HCT116 (cell line): ENCODE measurements around the gene BCL6. TPM values are rescaled to one million over a fixed set of nuclear protein-coding genes. Genes with fewer than 3 reads are reported as not detected.

Experiments
- ATAC-seq: fragments of 200-7000 bp; cut with Tn5 transposase; 2 replicates; pipeline ENCODE4 v1.9.1; 2020; ENCODE audit warnings: mild to moderate bottlenecking, moderate library complexity
- BruUV-seq: library from RNA; stranded (reverse); fragments of 400-500 nt; replicated peaks from 2 replicates; lab custom pipeline; 2021; lab: Mats Ljungman, UMichigan
- CTCF ChIA-PET: fragments of 300-600 bp; sonication (Branson Sonifier 250); formaldehyde crosslinking; loops from one replicate; lab custom pipeline; 2021; ENCODE audit warnings: antibody characterized with exemption; lab: Charles Lee
- POLR2A ChIA-PET: fragments of 300-600, 350-600 bp; sonication (Branson Sonifier 250); formaldehyde crosslinking; loops from one replicate; lab custom pipeline; 2021; ENCODE audit warnings: antibody characterized with exemption; lab: Charles Lee
- RAD21 ChIA-PET, 2 experiments: fragments of 300-600 bp; sonication (Branson Sonifier 250); formaldehyde crosslinking; loops; one replicate each; lab custom pipeline; 2023; ENCODE audit warnings: low total read pairs in 2 of 2; ENCODE audit not compliant: uncharacterized antibody in 2 of 2, unreplicated experiment in 2 of 2, low non-redundant PET in 1 of 2; lab: Charles Lee
- DNase-seq: peaks from one replicate; pipeline ENCODE4 v3.0.0-alpha.2; 2010; ENCODE audit warnings: low read depth, low spot score
- H2AFZ ChIP-seq: fragments of 200-600 bp; shearing (Covaris generic), sonication (generic); 2 replicates; pipeline ENCODE4 v1.6.1; 2017; ENCODE audit warnings: low read depth, mixed run types, mixed read lengths, antibody characterized with exemption, low read length; ENCODE audit not compliant: poor library complexity, severe bottlenecking
- H3K27ac ChIP-seq: 2 replicates; pipeline ENCODE4 v1.5.1; 2012; ENCODE audit warnings: low read depth, low read length
- H3K27me3 ChIP-seq: fragments of 200-600 bp; sonication (generic); 2 replicates; pipeline ENCODE4 v1.6.1; 2016; ENCODE audit warnings: mixed run types, low read length, mixed read lengths; ENCODE audit not compliant: insufficient read depth
- H3K36me3 ChIP-seq, 2 experiments: fragments of 200-500 bp in 1 of 2; fragments of 200-600 bp in 1 of 2; sonication (Bioruptor generic) in 1 of 2; sonication (generic) in 1 of 2; 2 replicates each; pipeline versions ENCODE4 v1.5.1 to v1.6.1; 2014 to 2016; ENCODE audit warnings: low read length in 2 of 2, inconsistent platforms in 1 of 2, mixed read lengths in 1 of 2, mixed run types in 1 of 2; ENCODE audit not compliant: insufficient read depth in 2 of 2, control insufficient read depth in 1 of 2
- H3K4me1 ChIP-seq, 2 experiments: fragments of 200-600 bp in 1 of 2; sonication (generic) in 1 of 2; 2 replicates each; pipeline versions ENCODE4 v1.5.1 to v1.6.1; 2012 to 2017; ENCODE audit warnings: low read length in 2 of 2, inconsistent platforms in 1 of 2, mild to moderate bottlenecking in 1 of 2, mixed read lengths in 1 of 2, mixed run types in 1 of 2, moderate library complexity in 1 of 2; ENCODE audit not compliant: insufficient read depth in 2 of 2, control insufficient read depth in 1 of 2
- H3K4me2 ChIP-seq: fragments of 200-600 bp; sonication (generic); 2 replicates; pipeline ENCODE4 v1.6.1; 2017; ENCODE audit warnings: mixed run types, low read length, mixed read lengths
- H3K4me3 ChIP-seq, 2 experiments: fragments of 200-600 bp in 1 of 2; sonication (generic) in 1 of 2; replicated peaks in 1 of 2; 2 replicates each; pipeline ENCODE4 v1.5.1; 2011 to 2016; ENCODE audit warnings: low read length in 2 of 2, control low read depth in 1 of 2, low read depth in 1 of 2, mild to moderate bottlenecking in 1 of 2, mixed read lengths in 1 of 2, mixed run types in 1 of 2
- H3K79me2 ChIP-seq: fragments of 200-600 bp; sonication (generic); 2 replicates; pipeline ENCODE4 v1.6.1; 2017; ENCODE audit warnings: mild to moderate bottlenecking, mixed run types, low read length, moderate library complexity, mixed read lengths; ENCODE audit not compliant: insufficient read depth
- H3K9ac ChIP-seq: fragments of 200-600 bp; sonication (generic); 2 replicates; pipeline ENCODE4 v1.6.1; 2016; ENCODE audit warnings: low read length, mixed read lengths
- H3K9me2 ChIP-seq: fragments of 200-600 bp; sonication (generic), shearing (Covaris generic); 2 replicates; pipeline ENCODE4 v1.6.1; 2017; ENCODE audit warnings: mixed run types, mild to moderate bottlenecking, moderate library complexity; ENCODE audit not compliant: insufficient read depth
- H3K9me3 ChIP-seq, 2 experiments: fragments of 200-500 bp in 1 of 2; fragments of 200-600 bp in 1 of 2; sonication (Bioruptor generic) in 1 of 2; sonication (generic) in 1 of 2; 2 replicates each; pipeline ENCODE4 v1.6.1; 2014 to 2017; ENCODE audit warnings: low read length in 2 of 2, mixed read lengths in 2 of 2, inconsistent platforms in 1 of 2, low read depth in 1 of 2, mild to moderate bottlenecking in 1 of 2, mixed run types in 1 of 2, moderate library complexity in 1 of 2; ENCODE audit not compliant: control insufficient read depth in 1 of 2, insufficient read depth in 1 of 2
- H4K20me1 ChIP-seq: fragments of 200-600 bp; sonication (generic), shearing (Covaris generic); 2 replicates; pipeline ENCODE4 v1.6.1; 2017; ENCODE audit warnings: mixed run types, mild to moderate bottlenecking, moderate library complexity; ENCODE audit not compliant: insufficient read depth
- CBX3 ChIP-seq: IDR thresholded peaks from 2 replicates; pipeline ENCODE4 v1.6.1; 2012; ENCODE audit warnings: low read depth
- CEBPB ChIP-seq: IDR thresholded peaks from 2 replicates; pipeline ENCODE4 v1.6.1; 2012; ENCODE audit warnings: low read depth
- ELF1 ChIP-seq: IDR thresholded peaks from 2 replicates; pipeline ENCODE4 v1.6.1; 2012; ENCODE audit warnings: low read depth, borderline replicate concordance
- EZH2phosphoT487 ChIP-seq: fragments of 200-600 bp; IDR thresholded peaks from 2 replicates; pipeline ENCODE4 v1.6.1; 2018; ENCODE audit warnings: antibody characterized with exemption, borderline replicate concordance
- FOSL1 ChIP-seq: IDR thresholded peaks from 2 replicates; pipeline ENCODE4 v1.6.1; 2012; ENCODE audit warnings: low read depth
- JUND ChIP-seq: IDR thresholded peaks from 2 replicates; pipeline ENCODE4 v1.6.1; 2012
- POLR2A ChIP-seq: IDR thresholded peaks from 2 replicates; pipeline ENCODE4 v1.7.0; 2011; ENCODE audit warnings: borderline replicate concordance; ENCODE audit not compliant: insufficient read depth, insufficient read length; ENCODE audit errors: extremely low read depth
- POLR2AphosphoS5 ChIP-seq: IDR thresholded peaks from 2 replicates; pipeline ENCODE4 v1.6.1; 2011; ENCODE audit warnings: mild to moderate bottlenecking, low read depth, low read length, moderate library complexity
- RAD21 ChIP-seq: IDR thresholded peaks from 2 replicates; pipeline ENCODE4 v1.6.1; 2012; ENCODE audit warnings: low read depth, mild to moderate bottlenecking
- SIN3A ChIP-seq: IDR thresholded peaks from 2 replicates; pipeline ENCODE4 v1.6.1; 2012; ENCODE audit warnings: low read depth
- TCF7L2 ChIP-seq: IDR thresholded peaks from 2 replicates; pipeline ENCODE4 v1.7.0; 2011; ENCODE audit warnings: borderline replicate concordance, inconsistent platforms; ENCODE audit not compliant: insufficient read depth, insufficient read length; ENCODE audit errors: extremely low read depth
- YY1 ChIP-seq: IDR thresholded peaks from 2 replicates; pipeline ENCODE4 v1.6.1; 2011; ENCODE audit warnings: low read length, low read depth, moderate library complexity, mild to moderate bottlenecking; ENCODE audit not compliant: insufficient replicate concordance; ENCODE audit errors: extremely low read depth
- ZFX ChIP-seq: fragments of 450-650 bp; IDR thresholded peaks from 2 replicates; pipeline ENCODE4 v1.6.1; 2017
- ZNF274 ChIP-seq: fragments of 200-500 bp; sonication (Bioruptor generic); IDR thresholded peaks from 2 replicates; pipeline ENCODE4 v1.6.1; 2014; ENCODE audit warnings: mild to moderate bottlenecking, low read depth, low read length, inconsistent platforms
- intact Hi-C: fragments of 100-400 bp; cut with micrococcal nuclease; formaldehyde crosslinking; loops from 2 replicates; pipeline ENCODE4 v1.10.0; 2022
- total RNA-seq: library from RNA; stranded (reverse); gene quantifications from one replicate; pipeline ENCODE4 v1.2.1, GENCODE V29; 2021; ENCODE audit not compliant: unreplicated experiment
- TF ChIP-seq, protein P1 (sequence below), 3 experiments: fragments of 200-600 bp in 1 of 3; sonication (generic) in 1 of 3; IDR thresholded peaks in 2 of 3; conservative IDR thresholded peaks in 1 of 3; 2 replicates each; pipeline ENCODE4 v1.5.1; 2012 to 2017; ENCODE audit warnings: low read depth in 2 of 3, low read length in 2 of 3, antibody characterized with exemption in 1 of 3, borderline replicate concordance in 1 of 3, control low read depth in 1 of 3, mild to moderate bottlenecking in 1 of 3, mixed read lengths in 1 of 3, mixed run types in 1 of 3, moderate library complexity in 1 of 3; ENCODE audit not compliant: insufficient read depth in 1 of 3
- TF ChIP-seq, protein P2 (sequence below): IDR thresholded peaks from 2 replicates; pipeline ENCODE4 v1.6.1; 2011; ENCODE audit warnings: mild to moderate bottlenecking, low read length, moderate library complexity; ENCODE audit not compliant: insufficient replicate concordance; ENCODE audit errors: extremely low read depth
- TF ChIP-seq, protein P3 (sequence below): IDR thresholded peaks from 2 replicates; pipeline ENCODE4 v1.6.1; 2012
- TF ChIP-seq, protein P4 (sequence below): IDR thresholded peaks from 2 replicates; pipeline ENCODE4 v1.6.1; 2012; ENCODE audit warnings: low read depth

BCL6 gene
- total RNA-seq, 1 experiment from 2014 or later, result 17.5 TPM

DNA sequence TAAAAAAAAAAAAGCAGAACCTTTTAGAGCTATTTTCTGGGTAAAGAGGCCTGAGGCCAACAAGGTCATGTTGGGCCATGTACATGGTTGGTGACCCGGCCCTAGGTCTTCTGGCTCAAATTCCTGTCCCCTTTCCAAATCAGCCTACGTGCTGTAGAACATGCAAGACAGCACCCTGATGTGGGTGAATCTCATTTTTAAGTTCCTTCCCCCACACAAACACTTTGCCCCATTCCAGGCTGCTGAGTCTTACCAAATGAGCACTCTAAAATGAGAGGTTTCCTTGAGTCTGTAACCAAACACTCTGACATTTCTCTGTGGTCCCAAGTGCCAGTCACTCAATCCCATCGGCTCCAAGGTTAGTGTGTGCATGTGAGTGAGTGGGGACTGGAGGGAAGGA, 9.4 kb downstream of the BCL6 start:
- peaks cover 17 to 42% of the 10 kb centered on the region in 2 experiments for H3K4me1 ChIP-seq
- H3K27me3 ChIP-seq, result no peaks in the 10 kb centered on the region
- no TSS peak for BruUV-seq
- H3K27ac ChIP-seq, result no peak overlapping the region
- no peaks in the 10 kb centered on the region for H3K9me2 ChIP-seq
- H3K36me3 ChIP-seq, result peaks cover 0 to 8% of the 10 kb centered on the region in 2 experiments; a peak in 2 of 4 replicates
- no peak overlapping the region for H3K9ac ChIP-seq
- POLR2A ChIA-PET, result no interaction called here
- CTCF ChIA-PET, result interaction anchor here (1.5 kb wide), 1 partner anchor 1219 kb away, joined by 5 read pairs; no protein-coding TSS in a partner anchor
- no peak overlapping the region for H2AFZ ChIP-seq
- no peak overlapping the region for H3K4me3 ChIP-seq
- H3K4me2 ChIP-seq, result no peak overlapping the region; the same call in 1 of the 2 replicates
- H4K20me1 ChIP-seq, result no peaks in the 10 kb centered on the region
- RAD21 ChIA-PET, result no interaction called here
- ATAC-seq (no peak), DNase-seq (no peak)
- no peak for TF ChIP-seq TCF7L2
- no peak for TF ChIP-seq ELF1
- TF ChIP-seq, protein P1, sequence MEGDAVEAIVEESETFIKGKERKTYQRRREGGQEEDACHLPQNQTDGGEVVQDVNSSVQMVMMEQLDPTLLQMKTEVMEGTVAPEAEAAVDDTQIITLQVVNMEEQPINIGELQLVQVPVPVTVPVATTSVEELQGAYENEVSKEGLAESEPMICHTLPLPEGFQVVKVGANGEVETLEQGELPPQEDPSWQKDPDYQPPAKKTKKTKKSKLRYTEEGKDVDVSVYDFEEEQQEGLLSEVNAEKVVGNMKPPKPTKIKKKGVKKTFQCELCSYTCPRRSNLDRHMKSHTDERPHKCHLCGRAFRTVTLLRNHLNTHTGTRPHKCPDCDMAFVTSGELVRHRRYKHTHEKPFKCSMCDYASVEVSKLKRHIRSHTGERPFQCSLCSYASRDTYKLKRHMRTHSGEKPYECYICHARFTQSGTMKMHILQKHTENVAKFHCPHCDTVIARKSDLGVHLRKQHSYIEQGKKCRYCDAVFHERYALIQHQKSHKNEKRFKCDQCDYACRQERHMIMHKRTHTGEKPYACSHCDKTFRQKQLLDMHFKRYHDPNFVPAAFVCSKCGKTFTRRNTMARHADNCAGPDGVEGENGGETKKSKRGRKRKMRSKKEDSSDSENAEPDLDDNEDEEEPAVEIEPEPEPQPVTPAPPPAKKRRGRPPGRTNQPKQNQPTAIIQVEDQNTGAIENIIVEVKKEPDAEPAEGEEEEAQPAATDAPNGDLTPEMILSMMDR (IDR thresholded peaks at IDR 0.05 in 2 of 3, conservative IDR thresholded peaks at IDR 0.05 in 1 of 3; ENCODE audit: borderline replicate concordance in 1 of 3, insufficient read depth in 1 of 3, low read depth in 2 of 3, low read length in 2 of 3), result no peak
- TF ChIP-seq, protein P2, sequence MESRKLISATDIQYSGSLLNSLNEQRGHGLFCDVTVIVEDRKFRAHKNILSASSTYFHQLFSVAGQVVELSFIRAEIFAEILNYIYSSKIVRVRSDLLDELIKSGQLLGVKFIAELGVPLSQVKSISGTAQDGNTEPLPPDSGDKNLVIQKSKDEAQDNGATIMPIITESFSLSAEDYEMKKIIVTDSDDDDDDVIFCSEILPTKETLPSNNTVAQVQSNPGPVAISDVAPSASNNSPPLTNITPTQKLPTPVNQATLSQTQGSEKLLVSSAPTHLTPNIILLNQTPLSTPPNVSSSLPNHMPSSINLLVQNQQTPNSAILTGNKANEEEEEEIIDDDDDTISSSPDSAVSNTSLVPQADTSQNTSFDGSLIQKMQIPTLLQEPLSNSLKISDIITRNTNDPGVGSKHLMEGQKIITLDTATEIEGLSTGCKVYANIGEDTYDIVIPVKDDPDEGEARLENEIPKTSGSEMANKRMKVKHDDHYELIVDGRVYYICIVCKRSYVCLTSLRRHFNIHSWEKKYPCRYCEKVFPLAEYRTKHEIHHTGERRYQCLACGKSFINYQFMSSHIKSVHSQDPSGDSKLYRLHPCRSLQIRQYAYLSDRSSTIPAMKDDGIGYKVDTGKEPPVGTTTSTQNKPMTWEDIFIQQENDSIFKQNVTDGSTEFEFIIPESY, result no peak
- TF ChIP-seq ZFX, result no peak
- no peak for TF ChIP-seq JUND
- no peak for TF ChIP-seq EZH2phosphoT487
- TF ChIP-seq CBX3, result no peak
- TF ChIP-seq, protein P3, sequence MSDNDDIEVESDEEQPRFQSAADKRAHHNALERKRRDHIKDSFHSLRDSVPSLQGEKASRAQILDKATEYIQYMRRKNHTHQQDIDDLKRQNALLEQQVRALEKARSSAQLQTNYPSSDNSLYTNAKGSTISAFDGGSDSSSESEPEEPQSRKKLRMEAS, result no peak
- no peak for TF ChIP-seq SIN3A
- no peak for TF ChIP-seq YY1
- TF ChIP-seq, protein P4, sequence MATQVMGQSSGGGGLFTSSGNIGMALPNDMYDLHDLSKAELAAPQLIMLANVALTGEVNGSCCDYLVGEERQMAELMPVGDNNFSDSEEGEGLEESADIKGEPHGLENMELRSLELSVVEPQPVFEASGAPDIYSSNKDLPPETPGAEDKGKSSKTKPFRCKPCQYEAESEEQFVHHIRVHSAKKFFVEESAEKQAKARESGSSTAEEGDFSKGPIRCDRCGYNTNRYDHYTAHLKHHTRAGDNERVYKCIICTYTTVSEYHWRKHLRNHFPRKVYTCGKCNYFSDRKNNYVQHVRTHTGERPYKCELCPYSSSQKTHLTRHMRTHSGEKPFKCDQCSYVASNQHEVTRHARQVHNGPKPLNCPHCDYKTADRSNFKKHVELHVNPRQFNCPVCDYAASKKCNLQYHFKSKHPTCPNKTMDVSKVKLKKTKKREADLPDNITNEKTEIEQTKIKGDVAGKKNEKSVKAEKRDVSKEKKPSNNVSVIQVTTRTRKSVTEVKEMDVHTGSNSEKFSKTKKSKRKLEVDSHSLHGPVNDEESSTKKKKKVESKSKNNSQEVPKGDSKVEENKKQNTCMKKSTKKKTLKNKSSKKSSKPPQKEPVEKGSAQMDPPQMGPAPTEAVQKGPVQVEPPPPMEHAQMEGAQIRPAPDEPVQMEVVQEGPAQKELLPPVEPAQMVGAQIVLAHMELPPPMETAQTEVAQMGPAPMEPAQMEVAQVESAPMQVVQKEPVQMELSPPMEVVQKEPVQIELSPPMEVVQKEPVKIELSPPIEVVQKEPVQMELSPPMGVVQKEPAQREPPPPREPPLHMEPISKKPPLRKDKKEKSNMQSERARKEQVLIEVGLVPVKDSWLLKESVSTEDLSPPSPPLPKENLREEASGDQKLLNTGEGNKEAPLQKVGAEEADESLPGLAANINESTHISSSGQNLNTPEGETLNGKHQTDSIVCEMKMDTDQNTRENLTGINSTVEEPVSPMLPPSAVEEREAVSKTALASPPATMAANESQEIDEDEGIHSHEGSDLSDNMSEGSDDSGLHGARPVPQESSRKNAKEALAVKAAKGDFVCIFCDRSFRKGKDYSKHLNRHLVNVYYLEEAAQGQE, result no peak
- no peak for TF ChIP-seq POLR2AphosphoS5
- TF ChIP-seq POLR2A, result no peak
- TF ChIP-seq ZNF274, result no peak
- no peak for TF ChIP-seq RAD21
- no peak for TF ChIP-seq FOSL1
- no peak for TF ChIP-seq CEBPB
- no peaks in the 10 kb centered on the region for H3K9me3 ChIP-seq
- intact Hi-C loops, result no loop called here
- H3K79me2 ChIP-seq, result no peaks in the 10 kb centered on the region
